AG04450 (cell line): ENCODE data around the gene TTR. TPM values are rescaled to one million over a fixed set of nuclear protein-coding genes. Genes with fewer than 3 reads are reported as not detected.

ENCODE experiments used
- CTCF ChIA-PET: fragments of 300-600, 350-600 bp; formaldehyde crosslinking; extraction: SDS; loops from one replicate; lab custom pipeline; 2022; ENCODE audit warnings: antibody characterized with exemption, inconsistent platforms; lab: Charles Lee
- POLR2A ChIA-PET: fragments of 350-600 bp; formaldehyde crosslinking; extraction: SDS; loops from one replicate; lab custom pipeline; 2021; ENCODE audit warnings: antibody characterized with exemption, inconsistent platforms; lab: Yijun Ruan, JAX
- DNase-seq: peaks from one replicate; pipeline ENCODE4 v3.0.0-alpha.2; 2011; ENCODE audit warnings: low read depth, low spot score
- H3K27ac ChIP-seq: one replicate; pipeline ENCODE4 v1.5.1; 2012; ENCODE audit warnings: low read depth, low read length, control low read depth
- H3K27me3 ChIP-seq: one replicate; pipeline ENCODE4 v1.6.0; 2012; ENCODE audit warnings: low read length; ENCODE audit not compliant: control insufficient read depth, insufficient read depth
- H3K4me3 ChIP-seq: 2 replicates; pipeline ENCODE4 v1.5.1; 2011; ENCODE audit warnings: mild to moderate bottlenecking, low read depth, low read length, control low read depth
- H3K9me3 ChIP-seq: 2 replicates; pipeline ENCODE4 v1.5.1; 2012; ENCODE audit warnings: low read length; ENCODE audit not compliant: control insufficient read depth, insufficient read depth
- CTCF ChIP-seq: IDR thresholded peaks from 2 replicates; pipeline ENCODE4 v1.5.1; 2011; ENCODE audit warnings: low read depth, low read length, control low read depth, inconsistent platforms
- polyA plus RNA-seq: library from polyadenylated mRNA; depleted of rRNA; stranded (reverse); fragments of >200 nt; gene quantifications from 2 replicates; pipeline ENCODE4 v1.2.3, GENCODE V29; 2011

TTR gene
- polyA plus RNA-seq, 1 experiment, result not detected

GRCh38 chr18:31583185-31583854 lies 8.4 kb upstream of the TTR start:
- POLR2A ChIA-PET, result no interaction called here
- DNase-seq, result no peak
- no peak for TF ChIP-seq CTCF
- no peaks in the 10 kb centered on the region for H3K9me3 ChIP-seq
- CTCF ChIA-PET, result no interaction called here
- no peaks in the 10 kb centered on the region for H3K27me3 ChIP-seq
- no peak overlapping the region for H3K4me3 ChIP-seq
- no peak overlapping the region for H3K27ac ChIP-seq

GRCh38 chr18:31585991-31586390 lies 5.7 kb upstream of the TTR start:
- Histone ChIP-seq H3K4me3 (no peak overlapping the region), H3K9me3 (no peaks in the 10 kb centered on the region; the same call in 1 of the 2 replicates), H3K27ac (no peak overlapping the region), H3K27me3 (no peaks in the 10 kb centered on the region)
- no peak for DNase-seq
- ChIA-PET POLR2A (no interaction called here), CTCF (no interaction called here)
- no peak for TF ChIP-seq CTCF

- DNase-seq, result no peak
- Histone ChIP-seq H3K27me3 (no peaks in the 10 kb centered on the region), H3K27ac (no peak overlapping the region), H3K4me3 (no peak overlapping the region), H3K9me3 (no peaks in the 10 kb centered on the region; the same call in 1 of the 2 replicates)
- ChIA-PET POLR2A (no interaction called here), CTCF (no interaction called here)
- TF ChIP-seq CTCF, result no peak
These were observed 5.1 kb upstream of the TTR start for GRCh38 chr18:31586616-31587015.

- Histone ChIP-seq H3K4me3 (no peak overlapping the region), H3K27ac (no peak overlapping the region), H3K27me3 (no peaks in the 10 kb centered on the region), H3K9me3 (no peaks in the 10 kb centered on the region; the same call in 1 of the 2 replicates)
- no peak for DNase-seq
- CTCF ChIA-PET, result no interaction called here
- POLR2A ChIA-PET, result no interaction called here
- TF ChIP-seq CTCF, result no peak
These were observed 4.1 kb upstream of the TTR start for GRCh38 chr18:31587529-31587928.

GRCh38 chr18:31590570-31590969 lies 1.1 kb upstream of the TTR start:
- POLR2A ChIA-PET, result no interaction called here
- no peak for DNase-seq
- Histone ChIP-seq H3K4me3 (no peak overlapping the region), H3K9me3 (no peaks in the 10 kb centered on the region; the same call in 1 of the 2 replicates), H3K27me3 (no peaks in the 10 kb centered on the region), H3K27ac (no peak overlapping the region)
- TF ChIP-seq CTCF, result no peak
- CTCF ChIA-PET, result no interaction called here
